ENCODE measurements around the gene TSPYL6. TPM values are rescaled to one million over a fixed set of nuclear protein-coding genes. Genes with fewer than 3 reads are reported as not detected.

Gene TSPYL6
- total RNA-seq, 2 experiments from 2014 or later, result not detected

DNA sequence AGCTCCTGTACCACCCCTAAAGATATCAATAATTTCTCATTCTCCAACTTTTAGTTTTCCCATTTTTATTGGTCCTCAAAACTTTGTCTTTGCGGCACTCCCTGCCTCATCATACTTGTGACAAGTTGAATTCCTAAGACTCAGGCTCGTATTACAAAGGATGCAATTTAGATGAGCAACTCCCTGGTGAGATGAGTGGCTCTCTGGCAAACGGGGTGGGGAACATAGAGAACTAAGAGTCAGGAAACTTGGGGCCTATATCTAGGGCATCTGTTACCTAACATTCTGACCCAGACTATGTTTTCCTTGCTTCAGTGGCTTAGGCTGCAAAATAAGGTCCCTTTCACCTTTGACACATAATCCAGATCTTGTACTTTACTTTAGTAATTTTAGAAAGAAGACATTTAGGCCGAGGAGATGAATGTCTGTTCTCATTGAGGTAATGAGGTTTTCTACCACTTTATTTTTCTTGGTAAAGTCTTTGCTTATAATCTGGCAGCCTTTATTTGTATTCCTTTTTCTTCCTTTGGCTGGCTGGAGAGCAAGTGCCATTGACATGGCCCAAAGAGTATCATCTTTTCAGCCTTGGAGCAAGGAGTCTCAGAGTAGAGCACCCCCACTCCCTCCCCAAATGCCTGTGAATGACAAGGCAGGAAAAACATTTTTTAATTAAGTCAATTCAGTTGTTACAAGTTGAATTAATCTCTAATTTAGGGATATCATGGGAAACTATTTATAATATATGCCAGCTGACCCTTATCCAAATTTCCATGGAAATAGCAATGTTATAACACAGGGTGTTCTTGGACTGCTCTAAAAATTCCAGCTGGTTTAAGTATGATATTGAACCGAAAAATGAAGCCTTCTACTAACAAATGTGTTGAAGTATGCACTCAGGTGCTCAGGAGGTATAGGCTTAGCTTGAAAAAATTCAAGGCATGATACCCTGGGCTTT is 15.2 kb downstream of the TSPYL6 start:
- no peaks in the 10 kb centered on the region for H3K4me1 Mint-ChIP-seq
- POLR2A ChIA-PET, result no interaction called here
- H3K4me3 Mint-ChIP-seq, result no peak overlapping the region
- no peak overlapping the region for H3K27ac Mint-ChIP-seq
- DNase-seq (no peak), ATAC-seq (ENCODE audit: low read depth) (no peak)
- H3K9me3 Mint-ChIP-seq, result peaks cover 3% of the 10 kb centered on the region
- peaks cover 2% of the 10 kb centered on the region for H3K36me3 Mint-ChIP-seq
- no peaks in the 10 kb centered on the region for H3K27me3 Mint-ChIP-seq

DNA sequence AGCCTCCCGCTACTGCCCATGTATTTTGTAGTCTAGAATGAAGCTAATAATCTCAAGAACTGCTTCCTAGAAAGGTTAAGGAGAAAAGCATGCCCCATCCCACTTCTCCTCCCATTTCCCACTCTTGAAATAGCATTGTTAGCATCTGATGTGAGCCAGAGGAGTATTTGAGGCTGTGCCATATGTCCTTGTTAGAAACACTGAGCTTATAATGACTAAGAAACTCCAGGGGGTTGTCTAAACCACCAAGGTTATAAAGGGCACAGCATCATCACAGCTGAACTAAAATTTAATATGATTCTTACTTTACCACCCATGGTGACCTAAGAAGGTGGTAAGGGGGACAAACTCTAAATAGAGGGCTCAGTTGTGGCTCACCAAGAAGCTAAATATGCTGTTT is 16.6 kb downstream of the TSPYL6 start:
- H3K27me3 Mint-ChIP-seq, result no peaks in the 10 kb centered on the region
- ATAC-seq (ENCODE audit: low read depth) (no peak), DNase-seq (no peak)
- H3K4me3 Mint-ChIP-seq, result no peak overlapping the region
- H3K4me1 Mint-ChIP-seq, result no peaks in the 10 kb centered on the region
- no peak overlapping the region for H3K27ac Mint-ChIP-seq
- H3K36me3 Mint-ChIP-seq, result peaks cover 2% of the 10 kb centered on the region
- POLR2A ChIA-PET, result no interaction called here
- peaks cover 3% of the 10 kb centered on the region for H3K9me3 Mint-ChIP-seq

DNA sequence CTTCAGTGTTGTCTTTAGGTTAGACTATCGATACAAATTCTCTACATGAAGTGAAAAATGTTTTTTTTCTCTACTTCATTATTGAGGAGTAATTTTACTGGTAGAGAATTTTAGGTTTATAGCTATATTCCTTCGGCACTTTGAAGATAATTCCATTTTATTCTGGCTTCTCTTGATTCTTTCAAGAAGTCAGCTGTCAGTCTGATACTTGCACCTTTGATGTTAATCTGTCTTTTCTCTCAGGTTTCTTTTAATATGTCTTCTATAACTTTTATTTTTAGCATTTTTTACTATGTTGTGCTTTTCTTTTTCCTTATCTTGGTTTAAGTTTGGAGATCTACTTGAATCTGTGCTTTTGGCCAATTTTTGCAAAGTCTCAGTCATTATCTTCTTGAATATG is 18.6 kb downstream of the TSPYL6 start:
- H3K27ac Mint-ChIP-seq, result no peak overlapping the region
- ATAC-seq (ENCODE audit: low read depth) (no peak), DNase-seq (no peak)
- POLR2A ChIA-PET, result no interaction called here
- peaks cover 5% of the 10 kb centered on the region for H3K9me3 Mint-ChIP-seq
- no peaks in the 10 kb centered on the region for H3K27me3 Mint-ChIP-seq
- H3K36me3 Mint-ChIP-seq, result peaks cover 5% of the 10 kb centered on the region
- H3K4me3 Mint-ChIP-seq, result no peak overlapping the region
- no peaks in the 10 kb centered on the region for H3K4me1 Mint-ChIP-seq

DNA sequence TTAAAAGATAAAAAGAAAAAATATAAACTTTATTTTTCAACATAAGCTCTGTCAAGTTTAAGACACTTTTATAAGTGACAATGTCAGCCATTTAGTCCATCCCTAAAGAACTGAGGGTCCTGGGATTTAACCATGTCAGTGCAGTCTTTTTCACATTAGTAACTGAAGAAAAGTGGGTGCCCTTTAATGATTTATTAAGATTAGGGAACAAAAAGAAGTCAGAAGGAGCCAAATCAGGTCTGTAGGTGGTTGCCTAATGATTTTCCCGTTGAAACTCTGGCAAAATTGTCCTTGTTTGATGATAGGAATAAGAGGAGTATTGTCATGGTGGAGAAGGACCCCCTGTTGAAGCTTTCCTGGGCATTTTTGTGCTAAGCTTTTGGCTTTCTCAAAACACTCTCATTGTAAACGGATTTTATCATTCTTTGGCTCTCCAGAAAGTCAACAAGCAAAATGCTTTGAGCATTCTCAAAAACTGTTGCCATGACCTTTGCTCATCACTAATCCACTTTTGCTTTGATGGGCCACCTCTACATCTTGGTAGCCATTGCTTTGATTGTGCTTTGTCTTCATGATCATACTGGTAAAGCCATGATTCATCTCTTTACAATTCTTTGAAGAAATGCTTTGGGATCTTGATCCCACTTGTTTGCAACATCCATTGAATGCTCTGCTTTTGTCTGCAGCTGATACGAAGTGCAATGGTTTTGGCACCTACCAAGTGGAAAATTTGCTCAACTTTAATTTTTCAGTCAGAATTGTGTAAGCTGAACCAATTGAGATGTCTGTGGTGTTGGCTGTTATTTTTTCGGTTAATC is 22.0 kb downstream of the TSPYL6 start:
- POLR2A ChIA-PET, result no interaction called here
- no peak overlapping the region for H3K4me3 Mint-ChIP-seq
- peaks cover 4% of the 10 kb centered on the region for H3K36me3 Mint-ChIP-seq

DNA sequence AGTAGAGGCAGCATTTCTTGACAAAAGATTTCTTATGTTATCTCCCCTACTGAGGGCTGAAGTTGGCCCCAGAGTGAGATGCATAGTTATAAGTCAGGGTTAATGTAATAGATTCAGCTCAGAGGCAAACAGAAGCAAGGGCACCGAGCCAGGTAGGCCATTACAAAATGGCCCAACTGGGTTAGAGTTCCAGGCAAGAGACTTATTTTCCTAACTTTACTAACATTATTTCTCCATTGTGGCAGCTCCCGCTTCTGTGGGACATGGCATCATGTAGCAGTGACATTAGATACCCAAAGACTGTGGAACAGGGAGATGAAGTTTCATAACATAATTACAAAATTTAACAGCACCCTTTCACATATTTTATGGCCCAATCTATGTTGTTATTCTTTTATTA is 27.1 kb downstream of the TSPYL6 start:
- POLR2A ChIA-PET, result no interaction called here
- Mint-ChIP-seq H3K9me3 (peaks cover 2% of the 10 kb centered on the region), H3K4me3 (no peak overlapping the region), H3K27ac (no peak overlapping the region), H3K36me3 (peaks cover 4% of the 10 kb centered on the region), H3K4me1 (peaks cover 5% of the 10 kb centered on the region), H3K27me3 (no peaks in the 10 kb centered on the region)
- ATAC-seq (ENCODE audit: low read depth) (no peak), DNase-seq (no peak)

More for the DNA sequence above, 22.0 kb downstream of the TSPYL6 start:
- ATAC-seq (ENCODE audit: low read depth) (no peak), DNase-seq (no peak)
- Mint-ChIP-seq H3K9me3 (peaks cover 5% of the 10 kb centered on the region), H3K27me3 (no peaks in the 10 kb centered on the region), H3K4me1 (no peaks in the 10 kb centered on the region), H3K27ac (no peak overlapping the region)

DNA sequence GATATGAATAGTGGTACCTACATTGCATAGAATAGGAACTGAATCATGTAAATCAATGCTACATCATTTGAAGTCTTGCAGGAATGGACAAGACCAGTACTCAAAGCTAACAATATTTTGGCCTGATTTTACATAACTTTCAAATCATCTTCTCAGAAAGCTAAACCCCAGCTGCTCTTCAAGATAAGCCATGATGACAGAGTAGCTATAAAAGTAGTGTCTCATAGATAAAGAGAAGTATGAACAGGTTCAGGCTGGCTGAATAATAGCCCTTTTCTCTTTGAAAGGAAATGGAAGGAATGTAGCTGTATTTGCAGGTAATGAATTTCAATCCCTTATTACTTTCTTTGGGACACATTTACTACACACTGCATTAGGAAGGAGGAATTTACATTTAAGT is 28.2 kb downstream of the TSPYL6 start:
- POLR2A ChIA-PET, result no interaction called here
- Mint-ChIP-seq H3K27ac (no peak overlapping the region), H3K36me3 (peaks cover 4% of the 10 kb centered on the region), H3K27me3 (no peaks in the 10 kb centered on the region), H3K4me1 (peaks cover 5% of the 10 kb centered on the region), H3K9me3 (peaks cover 1% of the 10 kb centered on the region), H3K4me3 (no peak overlapping the region)
- ATAC-seq (ENCODE audit: low read depth), result no peak
- DNase-seq, result no peak

DNA sequence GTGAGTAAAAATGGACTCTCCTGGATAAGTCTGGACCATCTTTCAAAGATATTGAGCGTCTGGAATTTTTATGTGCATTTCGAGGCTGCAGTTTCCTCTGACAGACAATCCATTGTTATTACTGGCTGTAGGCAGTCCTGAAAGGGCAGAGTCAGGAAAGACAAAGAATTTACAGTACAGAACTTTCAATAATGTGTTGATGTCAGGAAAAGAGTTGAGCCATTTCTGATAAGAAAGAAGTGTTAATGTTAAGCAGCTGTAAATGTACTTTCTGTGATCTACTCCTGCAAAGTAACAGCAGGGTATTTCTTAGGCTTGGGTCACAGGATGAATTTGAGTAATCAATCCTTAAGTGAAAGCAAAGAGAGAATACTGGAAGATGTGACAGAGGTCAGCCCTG is 29.8 kb downstream of the TSPYL6 start:
- Mint-ChIP-seq H3K4me1 (peaks cover 5% of the 10 kb centered on the region), H3K27ac (no peak overlapping the region), H3K4me3 (no peak overlapping the region), H3K36me3 (peaks cover 5% of the 10 kb centered on the region), H3K9me3 (peaks cover 2% of the 10 kb centered on the region), H3K27me3 (no peaks in the 10 kb centered on the region)
- DNase-seq (no peak), ATAC-seq (ENCODE audit: low read depth) (no peak)
- POLR2A ChIA-PET, result no interaction called here

DNA sequence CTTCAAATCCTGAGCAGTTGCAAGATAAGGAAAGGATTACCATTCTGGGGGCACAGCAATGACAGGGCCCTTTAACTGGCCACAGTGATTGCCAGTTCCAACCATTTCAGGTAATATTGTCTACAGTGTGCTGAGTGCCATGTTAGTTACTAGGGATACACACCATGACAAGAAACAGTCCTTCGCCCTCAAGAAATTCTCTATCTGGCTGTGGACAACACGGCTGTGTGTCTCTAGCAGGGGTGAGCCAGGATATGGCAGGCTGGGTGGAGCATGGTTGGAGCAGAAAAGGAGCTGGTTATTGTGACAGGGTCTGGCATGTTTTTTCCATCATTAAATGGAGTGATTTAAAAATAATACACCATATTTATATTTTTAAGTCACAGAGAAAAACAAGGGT is 31.0 kb downstream of the TSPYL6 start:
- no peak overlapping the region for H3K4me3 Mint-ChIP-seq
- H3K4me1 Mint-ChIP-seq, result peaks cover 5% of the 10 kb centered on the region
- DNase-seq (no peak), ATAC-seq (ENCODE audit: low read depth) (no peak)
- H3K27me3 Mint-ChIP-seq, result no peaks in the 10 kb centered on the region
- H3K36me3 Mint-ChIP-seq, result peaks cover 5% of the 10 kb centered on the region
- H3K9me3 Mint-ChIP-seq, result peaks cover 2% of the 10 kb centered on the region
- POLR2A ChIA-PET, result no interaction called here
- H3K27ac Mint-ChIP-seq, result no peak overlapping the region

DNA sequence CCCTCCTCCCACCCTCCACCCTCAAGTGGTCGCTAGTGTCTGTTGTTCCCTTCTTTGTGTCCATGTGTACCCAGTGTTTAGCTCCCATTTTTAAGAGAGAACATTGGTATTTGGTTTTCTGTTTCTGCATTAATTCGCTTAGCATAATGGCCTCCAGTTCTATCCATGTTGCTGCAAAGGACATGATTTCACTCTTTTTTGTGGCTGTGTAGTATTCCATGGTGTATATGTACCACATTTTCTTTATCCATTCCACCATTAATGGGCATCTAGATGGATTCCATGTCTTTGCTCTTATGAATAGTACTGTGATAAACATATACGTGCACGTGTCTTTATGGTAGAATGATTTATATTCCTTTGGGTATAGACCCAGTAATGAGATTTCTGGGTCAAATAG is 42.9 kb downstream of the TSPYL6 start:
- no peaks in the 10 kb centered on the region for H3K4me1 Mint-ChIP-seq
- no peak overlapping the region for H3K4me3 Mint-ChIP-seq
- H3K27me3 Mint-ChIP-seq, result no peaks in the 10 kb centered on the region
- H3K27ac Mint-ChIP-seq, result no peak overlapping the region
- POLR2A ChIA-PET, result no interaction called here
- ATAC-seq (ENCODE audit: low read depth) (no peak), DNase-seq (no peak)
- peaks cover 8% of the 10 kb centered on the region for H3K36me3 Mint-ChIP-seq
- peaks cover 10% of the 10 kb centered on the region for H3K9me3 Mint-ChIP-seq

DNA sequence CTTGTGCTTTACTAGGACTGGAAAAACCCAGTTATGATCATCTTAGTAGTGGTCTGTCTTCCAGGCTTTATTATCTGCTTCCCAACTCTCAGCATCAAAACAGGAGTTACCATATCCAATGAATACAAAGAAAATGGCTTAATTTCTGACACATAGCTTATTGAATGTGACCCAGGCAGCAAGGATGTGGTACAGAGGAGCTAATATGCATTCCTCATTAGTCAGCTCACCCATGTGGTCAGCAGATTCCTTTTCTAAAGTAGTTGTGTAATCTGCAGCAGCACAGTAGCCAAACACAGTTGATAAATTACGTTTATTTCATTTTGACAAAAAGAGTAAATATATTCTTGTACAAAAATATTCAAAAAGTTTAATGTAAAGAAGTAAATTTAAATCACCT is 43.6 kb downstream of the TSPYL6 start:
- ATAC-seq (ENCODE audit: low read depth) (no peak), DNase-seq (no peak)
- Mint-ChIP-seq H3K27me3 (no peaks in the 10 kb centered on the region), H3K4me1 (no peaks in the 10 kb centered on the region), H3K27ac (no peak overlapping the region), H3K36me3 (peaks cover 8% of the 10 kb centered on the region), H3K9me3 (peaks cover 10% of the 10 kb centered on the region), H3K4me3 (no peak overlapping the region)
- POLR2A ChIA-PET, result no interaction called here

DNA sequence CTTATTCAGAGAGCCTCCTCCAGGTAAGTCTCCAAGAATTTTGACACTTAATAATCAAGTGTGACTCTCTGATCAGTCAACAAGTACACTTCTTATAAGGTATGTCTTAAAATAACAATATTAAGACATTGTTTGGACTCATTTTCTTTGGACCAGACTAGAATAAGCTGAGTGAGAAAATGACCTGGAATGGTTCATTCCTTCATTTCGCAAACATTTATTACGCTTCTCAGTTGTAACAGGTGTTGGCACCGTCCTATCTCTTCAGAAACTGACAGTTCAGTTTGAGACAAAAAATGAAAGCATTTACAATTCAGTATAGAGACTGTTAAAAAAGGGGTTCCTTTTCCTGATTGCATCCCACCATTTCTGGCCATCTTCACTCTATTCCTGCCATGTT is 46.6 kb downstream of the TSPYL6 start:
- Mint-ChIP-seq H3K27ac (no peak overlapping the region), H3K9me3 (peaks cover 4% of the 10 kb centered on the region), H3K4me3 (no peak overlapping the region), H3K27me3 (no peaks in the 10 kb centered on the region), H3K36me3 (peaks cover 3% of the 10 kb centered on the region), H3K4me1 (peaks cover 3% of the 10 kb centered on the region)
- ATAC-seq (ENCODE audit: low read depth) (no peak), DNase-seq (no peak)
- POLR2A ChIA-PET, result no interaction called here

DNA sequence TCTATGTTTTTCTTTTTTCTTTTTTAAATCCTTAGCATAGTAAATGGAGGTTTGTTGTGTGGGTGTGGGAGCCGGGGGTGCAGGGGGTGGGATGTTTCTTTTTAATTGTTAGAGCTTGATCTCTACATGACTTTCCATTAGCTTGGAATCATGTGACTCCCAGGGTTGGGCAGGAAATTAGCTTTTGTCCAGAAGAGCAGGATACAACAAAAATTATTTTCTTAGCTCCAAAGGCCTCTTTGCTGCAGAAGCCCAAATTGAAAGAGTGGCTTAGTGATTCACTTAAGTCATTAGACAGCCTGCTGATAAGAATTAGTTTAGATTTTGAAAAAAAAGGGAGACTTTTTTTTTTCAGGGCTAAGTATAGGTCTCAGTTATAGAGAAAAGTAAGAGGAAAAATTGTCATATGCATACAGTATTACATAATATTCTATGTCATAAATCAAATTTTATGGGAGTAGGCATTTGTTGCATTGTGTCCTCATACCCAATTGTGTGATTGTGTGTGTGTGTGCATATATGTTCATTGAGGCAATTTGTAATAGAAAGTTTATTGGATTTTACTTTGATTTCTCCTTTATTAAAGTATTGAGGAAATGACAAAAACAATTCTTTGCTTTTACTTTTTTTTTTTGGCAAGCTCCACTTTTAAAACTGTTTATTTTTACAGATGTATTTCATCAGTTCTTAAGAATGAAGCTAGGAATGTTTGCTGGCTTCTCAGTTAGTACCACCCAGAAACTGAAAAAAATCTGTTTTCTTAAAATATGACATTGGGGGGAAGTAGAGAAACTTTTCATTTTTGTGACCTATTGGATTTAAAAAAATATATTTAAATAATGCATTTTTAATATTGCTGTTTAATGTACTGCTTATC is 47.4 kb downstream of the TSPYL6 start:
- Mint-ChIP-seq H3K27me3 (no peaks in the 10 kb centered on the region), H3K4me1 (peaks cover 3% of the 10 kb centered on the region), H3K4me3 (no peak overlapping the region), H3K36me3 (no peaks in the 10 kb centered on the region), H3K9me3 (no peaks in the 10 kb centered on the region), H3K27ac (no peak overlapping the region)
- DNase-seq (no peak), ATAC-seq (ENCODE audit: low read depth) (no peak)
- POLR2A ChIA-PET, result no interaction called here

DNA sequence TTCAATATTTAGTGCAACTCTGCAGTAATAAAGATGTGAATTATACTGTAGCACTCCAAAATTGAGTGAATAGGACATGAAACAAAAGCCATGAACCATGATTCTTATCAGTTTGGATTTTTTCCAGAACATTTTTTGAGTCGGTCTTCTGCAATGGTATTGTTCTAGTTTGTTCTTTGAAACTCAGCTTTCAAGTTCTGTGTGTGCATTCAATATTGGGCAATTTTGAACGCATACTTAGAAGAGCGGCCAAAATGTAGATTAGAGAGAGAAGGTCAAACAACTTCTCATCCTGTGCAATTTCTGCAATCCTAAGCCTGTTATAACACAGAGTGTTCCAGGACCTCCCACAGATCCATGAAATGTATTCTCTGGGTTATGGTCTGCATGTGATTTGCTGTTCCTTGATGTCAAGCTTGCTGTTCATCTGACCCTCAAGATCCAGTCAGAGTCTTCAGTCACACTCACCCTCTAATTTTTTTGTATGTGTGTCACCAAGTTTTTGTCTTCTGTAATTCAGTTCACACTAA is 48.3 kb downstream of the TSPYL6 start:
- Mint-ChIP-seq H3K9me3 (no peaks in the 10 kb centered on the region), H3K36me3 (no peaks in the 10 kb centered on the region), H3K4me3 (no peak overlapping the region), H3K4me1 (peaks cover 3% of the 10 kb centered on the region), H3K27ac (peak overlapping the region; percentile 42), H3K27me3 (no peaks in the 10 kb centered on the region)
- no peak for ATAC-seq (ENCODE audit: low read depth)
- POLR2A ChIA-PET, result no interaction called here
- DNase-seq, result no peak
